SK-N-SH treated with all-trans-retinoic acid at 6 μM for 48 hours (cell line): ENCODE measurements around the gene MSX1.

ENCODE experiments used
- ISL1 ChIP-seq: fragments of 250-450 bp; sonication (Bioruptor Pico); IDR thresholded peaks from 2 replicates; pipeline ENCODE4 v2.1.2; 2022; ENCODE audit warnings: mild to moderate bottlenecking, moderate library complexity
- RARB ChIP-seq: fragments of 250-450 bp; sonication (Bioruptor Pico); IDR thresholded peaks from 2 replicates; pipeline ENCODE4 v1.8.0; 2021; ENCODE audit warnings: mild to moderate bottlenecking, moderate library complexity
- ZNF565 ChIP-seq: fragments of 450-650 bp; formaldehyde crosslinking; conservative IDR thresholded peaks from 2 replicates; pipeline ENCODE4 v1.5.0; 2020; ENCODE audit warnings: low read depth, mild to moderate bottlenecking, moderate library complexity
- TF ChIP-seq, protein P1 (sequence below): fragments of 250-450 bp; sonication (Bioruptor Pico); IDR thresholded peaks from 2 replicates; pipeline ENCODE4 v1.8.0; 2021; ENCODE audit warnings: low read depth, mild to moderate bottlenecking, moderate library complexity, borderline replicate concordance
- TF ChIP-seq, protein P2 (sequence below): fragments of 250-450 bp; sonication (Bioruptor Pico); IDR thresholded peaks from 2 replicates; pipeline ENCODE4 v1.8.0; 2020; ENCODE audit warnings: mild to moderate bottlenecking, moderate library complexity, borderline replicate concordance

DNA sequence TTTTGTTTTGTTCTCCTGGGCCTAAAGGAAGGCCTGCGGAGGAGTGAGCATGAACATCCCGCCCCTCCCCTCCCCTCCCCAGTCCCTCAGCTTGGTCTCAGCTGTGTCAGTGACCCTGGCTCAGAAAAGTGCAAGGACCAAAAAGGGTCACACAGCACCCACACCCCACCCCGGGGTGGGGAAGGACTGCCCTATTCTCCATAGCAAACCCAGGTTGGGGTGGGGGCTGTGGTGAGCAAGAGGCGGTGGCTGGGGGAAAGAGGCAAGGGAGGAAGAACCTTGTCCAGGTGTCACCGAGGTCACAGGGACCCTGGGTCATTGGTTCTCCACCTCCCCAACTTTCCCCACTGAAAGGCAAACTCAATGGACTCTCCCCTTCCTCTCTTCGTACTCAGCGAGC is 7.6 kb upstream of the MSX1 start:
- no peak for TF ChIP-seq ISL1 (CRISPR knock-in tag)
- TF ChIP-seq, protein P1, sequence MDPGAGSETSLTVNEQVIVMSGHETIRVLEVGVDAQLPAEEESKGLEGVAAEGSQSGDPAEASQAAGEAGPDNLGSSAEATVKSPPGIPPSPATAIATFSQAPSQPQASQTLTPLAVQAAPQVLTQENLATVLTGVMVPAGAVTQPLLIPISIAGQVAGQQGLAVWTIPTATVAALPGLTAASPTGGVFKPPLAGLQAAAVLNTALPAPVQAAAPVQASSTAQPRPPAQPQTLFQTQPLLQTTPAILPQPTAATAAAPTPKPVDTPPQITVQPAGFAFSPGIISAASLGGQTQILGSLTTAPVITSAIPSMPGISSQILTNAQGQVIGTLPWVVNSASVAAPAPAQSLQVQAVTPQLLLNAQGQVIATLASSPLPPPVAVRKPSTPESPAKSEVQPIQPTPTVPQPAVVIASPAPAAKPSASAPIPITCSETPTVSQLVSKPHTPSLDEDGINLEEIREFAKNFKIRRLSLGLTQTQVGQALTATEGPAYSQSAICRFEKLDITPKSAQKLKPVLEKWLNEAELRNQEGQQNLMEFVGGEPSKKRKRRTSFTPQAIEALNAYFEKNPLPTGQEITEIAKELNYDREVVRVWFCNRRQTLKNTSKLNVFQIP (CRISPR knock-in tag) = no peak
- TF ChIP-seq, protein P2, sequence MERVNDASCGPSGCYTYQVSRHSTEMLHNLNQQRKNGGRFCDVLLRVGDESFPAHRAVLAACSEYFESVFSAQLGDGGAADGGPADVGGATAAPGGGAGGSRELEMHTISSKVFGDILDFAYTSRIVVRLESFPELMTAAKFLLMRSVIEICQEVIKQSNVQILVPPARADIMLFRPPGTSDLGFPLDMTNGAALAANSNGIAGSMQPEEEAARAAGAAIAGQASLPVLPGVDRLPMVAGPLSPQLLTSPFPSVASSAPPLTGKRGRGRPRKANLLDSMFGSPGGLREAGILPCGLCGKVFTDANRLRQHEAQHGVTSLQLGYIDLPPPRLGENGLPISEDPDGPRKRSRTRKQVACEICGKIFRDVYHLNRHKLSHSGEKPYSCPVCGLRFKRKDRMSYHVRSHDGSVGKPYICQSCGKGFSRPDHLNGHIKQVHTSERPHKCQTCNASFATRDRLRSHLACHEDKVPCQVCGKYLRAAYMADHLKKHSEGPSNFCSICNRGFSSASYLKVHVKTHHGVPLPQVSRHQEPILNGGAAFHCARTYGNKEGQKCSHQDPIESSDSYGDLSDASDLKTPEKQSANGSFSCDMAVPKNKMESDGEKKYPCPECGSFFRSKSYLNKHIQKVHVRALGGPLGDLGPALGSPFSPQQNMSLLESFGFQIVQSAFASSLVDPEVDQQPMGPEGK (CRISPR knock-in tag) = no peak
- TF ChIP-seq RARB (CRISPR knock-in tag) = no peak
- no peak for TF ChIP-seq ZNF565
